Measurements from ENCODE around the gene PRORP. TPM values are rescaled to one million over a fixed set of nuclear protein-coding genes. Genes with fewer than 3 reads are reported as not detected.

Gene PRORP
- total and polyA plus RNA-seq, 9 of the 15 experiments (the other 6 are each of a cell fraction or from before 2014, with no cell fraction given) = 21.9 to 48.7 (median 36.5) TPM

DNA sequence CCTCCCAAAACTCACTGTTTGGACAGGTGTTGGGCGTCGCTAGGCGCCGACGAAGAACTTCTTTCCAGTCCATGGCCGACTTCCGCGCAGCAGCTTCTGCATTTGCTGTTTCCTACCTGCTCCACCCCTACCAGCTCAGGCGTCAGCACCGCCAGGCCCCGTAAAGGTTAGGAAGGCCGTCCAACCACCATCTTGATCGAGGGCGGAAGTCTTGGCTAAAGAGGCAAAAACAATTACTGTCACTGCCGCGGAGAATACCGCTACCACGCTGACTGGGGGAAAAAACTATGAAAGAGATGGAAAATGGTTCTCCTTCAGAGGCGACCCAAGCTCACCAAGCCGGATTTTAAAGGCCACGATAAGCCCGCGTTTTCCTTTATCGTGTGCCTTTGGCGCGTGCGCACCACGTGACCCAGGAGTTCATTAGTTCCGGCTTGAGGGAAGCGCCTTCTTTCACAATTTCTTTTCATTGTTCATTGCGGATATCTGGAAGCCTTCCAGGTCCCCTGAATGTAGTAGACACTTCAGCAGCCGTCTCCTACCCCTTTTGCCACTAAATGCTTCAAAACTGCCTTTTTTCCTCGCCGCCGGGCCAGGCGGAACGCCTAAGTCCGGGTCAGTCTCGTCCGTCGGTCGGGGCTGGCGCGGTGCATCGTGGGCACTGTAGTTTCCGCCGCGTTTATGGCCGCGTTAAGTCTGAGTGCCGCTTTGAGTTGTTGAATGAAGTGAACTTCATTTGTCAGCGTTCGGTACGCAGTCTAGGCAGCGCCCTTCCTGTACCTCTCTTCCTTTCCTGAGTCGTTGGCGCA lies at the start of gene PRORP, which contains the start of gene PPP2R3C (continued):
- TF ChIP-seq MXD1 (CRISPR knock-in tag; IDR thresholded peaks at IDR 0.05; ENCODE audit: borderline replicate concordance, poor library complexity, severe bottlenecking) (no peak), CREM (IDR thresholded peaks at IDR 0.05; ENCODE audit: low read depth) (peak; percentile 84), TAL1 (IDR thresholded peaks at IDR 0.05) (no peak), ZSCAN32 (CRISPR knock-in tag; IDR thresholded peaks at IDR 0.05) (no peak), NCOA4 (IDR thresholded peaks at IDR 0.05; ENCODE audit: partially characterized antibody) (no peak), FOXP1 (CRISPR knock-in tag; IDR thresholded peaks at IDR 0.05) (peak; percentile 54; the same call in 1 of the 2 replicates), MEF2A (IDR thresholded peaks at IDR 0.05; ENCODE audit: control insufficient read depth, low read depth, low read length) (no peak), PRDM10 (IDR thresholded peaks at IDR 0.05; ENCODE audit: partially characterized antibody) (peak; percentile 65), TCF3 (CRISPR knock-in tag; IDR thresholded peaks at IDR 0.05) (no peak), ZNF551 (CRISPR knock-in tag; IDR thresholded peaks at IDR 0.05) (no peak), NCOA2 (IDR thresholded peaks at IDR 0.05; ENCODE audit: partially characterized antibody in 2 of 2) (no peak), DIDO1 (tag; IDR thresholded peaks at IDR 0.05; ENCODE audit: low read depth) (peak; percentile 67; the same call in 1 of the 2 replicates)
- TF ChIP-seq, protein P1, sequence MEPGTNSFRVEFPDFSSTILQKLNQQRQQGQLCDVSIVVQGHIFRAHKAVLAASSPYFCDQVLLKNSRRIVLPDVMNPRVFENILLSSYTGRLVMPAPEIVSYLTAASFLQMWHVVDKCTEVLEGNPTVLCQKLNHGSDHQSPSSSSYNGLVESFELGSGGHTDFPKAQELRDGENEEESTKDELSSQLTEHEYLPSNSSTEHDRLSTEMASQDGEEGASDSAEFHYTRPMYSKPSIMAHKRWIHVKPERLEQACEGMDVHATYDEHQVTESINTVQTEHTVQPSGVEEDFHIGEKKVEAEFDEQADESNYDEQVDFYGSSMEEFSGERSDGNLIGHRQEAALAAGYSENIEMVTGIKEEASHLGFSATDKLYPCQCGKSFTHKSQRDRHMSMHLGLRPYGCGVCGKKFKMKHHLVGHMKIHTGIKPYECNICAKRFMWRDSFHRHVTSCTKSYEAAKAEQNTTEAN (CRISPR knock-in tag; IDR thresholded peaks at IDR 0.05) = 0 out of 2 replicates have a peak, but pooled peaks have one; percentile 62
- TF ChIP-seq, protein P2, sequence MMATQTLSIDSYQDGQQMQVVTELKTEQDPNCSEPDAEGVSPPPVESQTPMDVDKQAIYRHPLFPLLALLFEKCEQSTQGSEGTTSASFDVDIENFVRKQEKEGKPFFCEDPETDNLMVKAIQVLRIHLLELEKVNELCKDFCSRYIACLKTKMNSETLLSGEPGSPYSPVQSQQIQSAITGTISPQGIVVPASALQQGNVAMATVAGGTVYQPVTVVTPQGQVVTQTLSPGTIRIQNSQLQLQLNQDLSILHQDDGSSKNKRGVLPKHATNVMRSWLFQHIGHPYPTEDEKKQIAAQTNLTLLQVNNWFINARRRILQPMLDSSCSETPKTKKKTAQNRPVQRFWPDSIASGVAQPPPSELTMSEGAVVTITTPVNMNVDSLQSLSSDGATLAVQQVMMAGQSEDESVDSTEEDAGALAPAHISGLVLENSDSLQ (IDR thresholded peaks at IDR 0.05) = no peak; the same call in 1 of the 2 replicates
